Endothelial cell of hepatic sinusoid (primary cell): Measurements from ENCODE around the gene SUN5.

ENCODE experiments used
- in situ Hi-C: cut with HindIII; loops from 2 replicates; pipeline ENCODE4 v1.10.0; 2017; ENCODE audit warnings: low sequenced_read_pairs

The SUN5 gene

GRCh38 chr20:33014336-33015113, 10.3 kb upstream of the SUN5 start:
- in situ Hi-C loops, result no loop called here

DNA sequence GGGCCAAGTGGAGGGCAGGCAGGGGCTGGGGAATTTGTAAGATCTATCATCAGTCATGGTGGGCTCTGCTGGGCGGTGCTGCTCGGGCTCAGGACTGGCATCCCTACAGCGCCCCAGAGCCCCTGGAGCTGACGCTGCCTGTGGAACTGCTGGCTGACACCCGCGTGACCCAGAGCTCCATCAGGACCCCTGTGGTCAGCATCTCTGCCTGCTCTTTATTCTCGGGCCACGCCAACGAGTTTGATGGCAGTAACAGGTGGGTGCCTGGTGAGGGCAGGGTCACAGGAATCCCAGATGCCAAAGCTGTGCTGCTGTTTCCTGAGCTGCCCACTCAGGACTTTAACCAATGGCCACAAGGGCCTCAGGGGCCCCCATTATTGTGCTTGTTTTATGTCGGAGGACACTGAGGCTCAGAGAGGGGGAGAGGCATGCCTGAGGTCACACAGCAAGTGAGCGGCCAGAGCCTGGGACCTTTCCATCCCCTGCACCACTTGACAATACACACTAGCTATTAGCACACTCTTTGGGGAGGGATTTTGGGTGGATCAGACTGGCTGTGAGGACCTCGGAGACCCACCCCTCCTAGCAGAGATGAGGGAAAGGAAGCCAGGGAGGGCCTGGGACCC, 9.6 kb upstream of the SUN5 start:
- in situ Hi-C loops, result no loop called here

- in situ Hi-C loops, result no loop called here
Measured at GRCh38 chr20:33012327-33013189, 8.3 kb upstream of the SUN5 start.

GRCh38 chr20:33010674-33011449, 6.6 kb upstream of the SUN5 start:
- in situ Hi-C loops, result no loop called here

DNA sequence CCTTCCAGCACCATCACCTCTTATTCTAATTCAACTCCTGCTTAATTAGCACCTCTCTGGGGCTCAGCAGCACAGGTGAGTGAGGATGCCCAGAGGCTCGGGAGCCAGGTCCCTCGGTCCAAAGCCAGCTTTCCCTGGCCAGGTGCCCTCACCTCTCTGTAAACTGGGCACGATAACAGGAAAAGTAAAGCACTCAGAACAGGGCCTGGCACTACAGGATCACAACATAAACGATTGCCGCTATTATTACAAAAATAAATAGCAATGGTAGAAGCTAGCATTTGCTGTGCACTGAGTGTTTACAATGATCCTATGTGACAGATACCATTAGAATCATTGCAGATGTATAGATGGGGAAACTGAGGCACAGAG, 5.9 kb upstream of the SUN5 start:
- in situ Hi-C loops, result no loop called here

GRCh38 chr20:33009214-33010132, 5.2 kb upstream of the SUN5 start:
- in situ Hi-C loops, result no loop called here

GRCh38 chr20:33008336-33009213, 4.3 kb upstream of the SUN5 start:
- in situ Hi-C loops, result no loop called here

DNA sequence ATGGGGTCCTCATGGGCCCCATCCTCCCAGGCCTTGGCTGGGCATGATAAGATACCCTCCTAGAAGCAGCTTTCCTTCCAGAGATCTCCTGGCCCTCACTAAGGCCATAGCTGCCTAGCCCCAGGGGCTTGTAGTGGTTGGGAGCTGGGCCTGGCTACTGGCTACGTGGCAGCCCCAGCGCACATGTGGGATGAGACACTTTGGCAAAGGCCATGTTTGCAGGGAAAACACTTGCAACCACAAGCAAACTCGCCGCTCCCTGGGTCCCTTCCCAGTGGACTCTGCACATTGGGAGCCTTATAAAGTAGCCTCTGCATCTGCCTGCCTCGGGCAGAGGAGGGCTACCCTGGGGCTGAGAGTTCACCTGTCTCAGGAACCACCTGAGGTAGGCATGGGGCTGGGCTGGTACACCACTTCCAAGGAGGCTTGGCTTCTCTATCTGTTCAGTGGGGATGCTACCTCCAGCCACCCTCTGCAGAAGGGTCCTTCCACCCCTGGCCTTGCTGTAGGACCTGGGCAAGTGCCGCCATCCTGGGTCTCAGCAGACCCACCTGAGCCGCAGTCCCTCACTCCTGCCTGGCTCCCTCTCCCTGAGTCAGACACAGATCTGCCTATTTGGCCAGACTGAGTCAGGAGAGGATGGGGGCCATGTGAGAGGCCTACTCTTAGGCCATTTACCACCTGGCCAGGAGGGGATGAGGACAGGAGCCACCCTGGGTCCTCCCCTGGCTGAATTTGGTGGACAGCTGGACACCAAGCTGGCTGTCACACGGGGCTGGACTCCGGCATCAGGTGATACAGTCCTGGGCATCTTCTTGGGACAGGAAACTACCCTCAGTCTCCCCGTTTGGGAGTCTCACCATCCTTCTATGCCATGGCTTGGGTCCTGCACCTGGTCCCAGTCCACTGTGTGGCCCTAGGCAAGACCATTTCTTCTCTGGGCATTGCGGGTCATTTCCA, 3.4 kb upstream of the SUN5 start, which contains the start of gene BPIFB2:
TSS of gene BPIFB2 (plus strand) at position 329 of the 960 bp plus-strand sequence. CDS start 871 bp downstream, outside the sequence.
- in situ Hi-C loops, result no loop called here

DNA sequence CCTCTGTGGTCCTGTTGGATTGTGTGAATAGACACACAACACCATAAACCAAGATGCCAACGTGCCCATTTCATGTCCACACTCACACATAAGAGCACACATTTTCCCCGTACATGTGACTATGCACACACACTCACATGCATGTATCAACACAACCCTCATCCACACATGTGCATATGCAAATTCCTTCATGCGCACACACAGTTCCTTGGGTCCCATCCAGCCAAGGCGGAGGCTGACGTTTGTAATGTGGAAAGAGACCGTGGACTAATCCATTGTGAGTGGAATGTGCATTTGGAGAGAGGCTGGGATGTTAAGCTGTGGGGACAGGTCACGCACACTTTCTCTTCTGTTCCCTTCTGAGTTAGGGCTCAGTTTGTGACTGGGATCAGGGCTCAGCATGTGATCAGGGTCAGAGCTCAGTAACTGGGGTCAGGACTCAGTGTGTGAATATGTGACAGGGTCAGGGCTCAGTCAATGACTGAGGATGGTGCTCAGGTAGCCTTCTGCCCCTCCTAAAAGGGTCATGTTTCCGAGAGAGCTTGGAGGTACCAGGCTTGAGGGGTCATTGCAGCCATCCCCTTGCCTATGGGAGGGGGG, 2.6 kb upstream of the SUN5 start:
- in situ Hi-C loops, result no loop called here

- in situ Hi-C loops, result no loop called here
Measured at GRCh38 chr20:33005908-33006775, 1.9 kb upstream of the SUN5 start.

- in situ Hi-C loops, result no loop called here
Measured at GRCh38 chr20:33005132-33005566, 916 bp upstream of the SUN5 start.

GRCh38 chr20:33002087-33002808, 2.0 kb downstream of the SUN5 start:
- in situ Hi-C loops, result loop anchor here (5.0 kb wide), 1 partner anchor 100 kb away; no protein-coding TSS in a partner anchor

DNA sequence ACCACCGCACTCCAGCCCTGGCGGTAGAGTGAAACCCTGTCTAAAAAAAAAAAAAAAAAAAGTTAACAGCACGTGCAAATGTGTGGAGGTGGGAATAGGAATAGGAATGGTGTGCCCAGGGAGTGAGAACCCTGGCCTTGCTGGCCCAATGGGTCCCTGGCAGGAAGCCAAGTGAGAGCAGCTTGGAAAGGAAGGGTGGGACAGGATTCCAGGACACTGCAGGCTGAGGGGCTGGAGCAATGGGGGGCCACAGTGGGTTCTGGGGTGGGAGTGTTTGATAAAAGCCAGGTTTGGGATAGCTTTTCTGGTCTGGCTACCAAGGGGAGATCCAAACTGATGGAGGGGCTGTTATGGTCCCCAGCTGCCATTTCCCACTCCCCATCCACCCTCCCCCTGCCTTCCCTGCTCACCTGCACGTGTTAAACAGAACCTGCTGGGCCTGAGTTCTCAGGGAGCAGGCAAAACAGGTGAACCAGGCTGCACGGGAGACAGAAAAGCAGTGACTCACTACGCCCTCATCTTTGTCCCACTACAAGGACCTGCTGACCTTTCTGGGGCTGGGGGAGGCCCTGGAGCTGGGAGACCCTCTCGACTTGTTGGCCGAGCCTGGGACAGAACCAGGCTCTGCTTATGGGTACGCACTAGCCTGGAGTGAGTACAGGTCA, 3.3 kb downstream of the SUN5 start:
- in situ Hi-C loops, result loop anchor here (5.0 kb wide), 1 partner anchor 99 kb away; no protein-coding TSS in a partner anchor

DNA sequence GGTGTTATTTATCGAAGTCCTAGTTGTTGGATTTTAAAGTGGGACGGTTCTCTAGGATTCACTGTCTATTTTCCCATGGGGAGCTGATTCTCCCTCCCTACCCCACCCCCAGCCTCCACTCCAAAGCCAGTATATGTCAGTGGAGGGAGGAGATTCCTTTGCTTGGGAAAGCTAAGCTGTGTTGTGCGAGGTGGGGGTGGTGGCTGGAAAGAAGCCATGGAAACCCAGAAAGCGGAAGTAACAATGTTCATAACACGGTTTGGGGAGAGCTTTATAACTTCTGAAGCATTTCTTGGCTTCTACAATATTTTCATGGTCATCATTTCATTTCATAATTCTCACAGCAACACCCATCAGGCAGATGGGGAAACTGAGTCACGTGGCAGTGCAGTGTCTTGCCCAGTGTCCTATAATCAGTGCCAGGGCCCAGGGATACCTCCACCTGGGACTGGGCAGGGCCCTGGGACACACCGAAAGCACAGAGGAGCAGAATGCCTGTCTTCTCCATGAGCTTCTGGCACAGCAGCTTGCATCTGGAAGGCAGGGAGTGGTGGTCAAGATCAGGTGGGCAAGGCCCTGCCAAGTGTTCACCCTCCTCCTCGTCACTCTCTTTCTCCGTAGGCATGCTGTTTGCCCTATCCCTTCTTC, 4.5 kb downstream of the SUN5 start:
- in situ Hi-C loops, result loop anchor here (5.0 kb wide), 1 partner anchor 97 kb away; no protein-coding TSS in a partner anchor
